Activated T-cell treated with anti-CD3 and anti-CD28 coated beads, Interleukin-2, amount 50 U/mL, for 72 hours (primary cell): Measurements from ENCODE around the gene CGN. TPM values are rescaled to one million over a fixed set of nuclear protein-coding genes. Genes with fewer than 3 reads are reported as not detected.

ENCODE experiments used
- ATAC-seq, 2 donors: fragments of 150-1000 bp; cut with Tn5 transposase; replicated peaks in 1 of 2; 2 replicates each; pipeline ENCODE4 v1.10.0; 2021; ENCODE audit warnings: moderate library complexity in 2 of 2, mild to moderate bottlenecking in 1 of 2
- DNase-seq, 2 donors: peaks; one replicate each; pipeline ENCODE4 v3.0.0; 2021 to 2022; ENCODE audit warnings: mixed read lengths in 1 of 2
- H3K27ac Mint-ChIP-seq: one replicate; pipeline ENCODE4 v1.8.0; 2022; ENCODE audit warnings: mild to moderate bottlenecking, moderate library complexity, mixed read lengths
- H3K27me3 Mint-ChIP-seq: one replicate; pipeline ENCODE4 v1.8.0; 2022; ENCODE audit warnings: low read depth, mixed read lengths
- H3K36me3 Mint-ChIP-seq, 2 donors: one replicate each; pipeline ENCODE4 v1.8.0; 2022; ENCODE audit warnings: mixed read lengths in 2 of 2, mild to moderate bottlenecking in 1 of 2; ENCODE audit not compliant: insufficient read depth in 2 of 2
- H3K4me1 Mint-ChIP-seq: one replicate; pipeline ENCODE4 v1.8.0; 2022; ENCODE audit warnings: low read depth, mixed read lengths
- H3K4me3 Mint-ChIP-seq, 2 donors: one replicate each; pipeline ENCODE4 v1.8.0; 2022; ENCODE audit warnings: mild to moderate bottlenecking in 2 of 2, mixed read lengths in 2 of 2, moderate library complexity in 2 of 2
- H3K9me3 Mint-ChIP-seq, 2 donors: one replicate each; pipeline ENCODE4 v1.8.0; 2022; ENCODE audit warnings: mixed read lengths in 2 of 2
- total RNA-seq, 2 donors: library from RNA; stranded (reverse); gene quantifications; one replicate each; pipeline ENCODE4 v1.2.3, GENCODE V29; 2022

Gene CGN
- total RNA-seq, 2 donors from 2014 or later: 0.69 to 1.9 TPM

DNA sequence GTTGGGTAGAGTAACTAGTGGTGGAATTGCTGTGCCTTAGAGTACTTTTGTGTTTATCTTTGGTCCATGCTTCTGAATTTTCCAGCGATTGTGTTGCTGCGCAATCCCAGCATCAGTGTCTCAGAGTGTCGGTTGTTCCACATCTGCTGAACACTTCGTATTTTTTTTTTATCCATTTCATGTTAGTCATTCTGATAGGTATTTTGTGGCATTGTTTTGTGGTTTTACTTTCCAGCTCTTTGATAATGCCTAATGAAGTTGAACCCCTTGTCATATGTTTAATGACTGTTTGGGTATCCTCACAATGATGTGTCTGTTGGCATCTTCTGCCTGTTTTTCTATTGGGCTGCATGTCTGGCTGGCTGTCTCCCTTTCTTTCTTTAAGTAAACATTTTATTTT, 42.5 kb downstream of the CGN start:
- H3K4me3 Mint-ChIP-seq: no peak overlapping the region
- no peaks in the 10 kb centered on the region for H3K9me3 Mint-ChIP-seq
- ATAC-seq (no peak), DNase-seq (no peak)
- H3K27me3 Mint-ChIP-seq: no peaks in the 10 kb centered on the region
- H3K36me3 Mint-ChIP-seq: no peaks in the 10 kb centered on the region
- H3K4me1 Mint-ChIP-seq: no peaks in the 10 kb centered on the region
- no peak overlapping the region for H3K27ac Mint-ChIP-seq

DNA sequence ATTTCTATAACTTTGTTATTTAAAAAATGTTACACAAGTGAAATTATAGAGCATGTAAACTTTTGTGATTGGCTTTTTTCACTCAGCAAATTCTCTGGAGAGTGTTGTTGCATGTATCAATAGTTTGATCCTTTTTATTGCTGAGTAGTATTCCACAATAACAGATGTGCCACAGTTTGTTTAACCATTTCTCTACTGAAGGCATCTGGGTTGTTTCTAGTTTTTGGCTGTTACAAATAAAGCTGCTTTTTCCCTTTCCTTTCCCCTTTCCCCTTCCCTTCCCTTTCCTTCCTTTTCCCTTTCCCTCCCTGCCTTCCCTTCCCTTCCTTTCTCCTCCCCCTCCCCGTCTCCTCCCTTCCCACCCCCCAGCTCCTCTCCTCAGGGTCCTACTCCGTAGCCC, 44.9 kb downstream of the CGN start:
- Mint-ChIP-seq H3K9me3 (no peaks in the 10 kb centered on the region), H3K4me1 (no peaks in the 10 kb centered on the region)
- no peak for ATAC-seq

GRCh38 chr1:151562661-151563060, 51.5 kb downstream of the CGN start:
- no peaks in the 10 kb centered on the region for H3K27me3 Mint-ChIP-seq
- ATAC-seq: no peak
- no peak overlapping the region for H3K4me3 Mint-ChIP-seq
- no peaks in the 10 kb centered on the region for H3K36me3 Mint-ChIP-seq
- no peaks in the 10 kb centered on the region for H3K9me3 Mint-ChIP-seq
- no peaks in the 10 kb centered on the region for H3K4me1 Mint-ChIP-seq
- H3K27ac Mint-ChIP-seq: no peak overlapping the region
- DNase-seq: no peak

More for the DNA sequence above, 44.9 kb downstream of the CGN start:
- Mint-ChIP-seq H3K36me3 (no peaks in the 10 kb centered on the region), H3K4me3 (no peak overlapping the region), H3K27ac (no peak overlapping the region), H3K27me3 (no peaks in the 10 kb centered on the region)
- no peak for DNase-seq

- no peak for DNase-seq
- H3K36me3 Mint-ChIP-seq: no peaks in the 10 kb centered on the region
- H3K27me3 Mint-ChIP-seq: no peaks in the 10 kb centered on the region
- no peak overlapping the region for H3K4me3 Mint-ChIP-seq
- peaks cover 4% of the 10 kb centered on the region for H3K4me1 Mint-ChIP-seq
- no peak for ATAC-seq
- H3K27ac Mint-ChIP-seq: no peak overlapping the region
- no peaks in the 10 kb centered on the region for H3K9me3 Mint-ChIP-seq
These were observed 52.2 kb downstream of the CGN start for GRCh38 chr1:151563376-151563775.

DNA sequence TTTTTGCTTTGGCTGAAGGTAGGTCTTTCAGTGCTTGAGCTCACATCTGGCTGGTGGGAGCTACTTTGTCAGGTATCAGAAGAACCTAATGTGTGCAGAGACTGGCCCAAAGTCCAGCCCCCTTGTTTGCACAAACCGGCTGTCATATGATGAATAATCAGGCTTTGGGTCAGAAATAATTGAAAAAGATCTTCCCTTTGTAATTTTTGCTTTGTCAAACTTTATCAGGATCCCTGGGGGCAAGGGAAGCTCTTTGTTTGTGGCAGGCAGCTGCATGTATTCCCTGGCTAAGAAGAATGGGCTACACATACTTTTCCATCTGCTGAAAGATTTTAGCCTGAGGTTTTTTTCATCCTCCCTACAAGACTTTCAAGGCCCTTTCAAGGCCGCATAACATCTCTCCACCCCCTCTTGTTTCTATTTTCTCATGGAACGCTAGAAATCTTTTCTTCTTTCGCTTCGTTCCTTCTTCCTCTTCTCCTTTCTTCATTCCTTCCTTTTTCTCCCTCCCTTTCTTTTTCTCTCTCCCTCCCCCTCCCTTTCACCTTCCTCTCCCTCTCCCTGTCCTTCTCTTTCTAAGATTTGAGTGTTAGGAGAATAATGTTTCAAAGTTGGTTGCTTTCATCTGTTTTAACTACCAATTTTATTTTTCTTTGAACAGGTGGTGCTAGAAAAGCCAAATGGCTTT, 54.5 kb downstream of the CGN start:
- H3K36me3 Mint-ChIP-seq: no peaks in the 10 kb centered on the region
- no peak overlapping the region for H3K4me3 Mint-ChIP-seq
- no peaks in the 10 kb centered on the region for H3K9me3 Mint-ChIP-seq
- no peak for ATAC-seq
- peaks cover 5% of the 10 kb centered on the region for H3K4me1 Mint-ChIP-seq
- H3K27me3 Mint-ChIP-seq: no peaks in the 10 kb centered on the region
- DNase-seq: no peak
- H3K27ac Mint-ChIP-seq: no peak overlapping the region

DNA sequence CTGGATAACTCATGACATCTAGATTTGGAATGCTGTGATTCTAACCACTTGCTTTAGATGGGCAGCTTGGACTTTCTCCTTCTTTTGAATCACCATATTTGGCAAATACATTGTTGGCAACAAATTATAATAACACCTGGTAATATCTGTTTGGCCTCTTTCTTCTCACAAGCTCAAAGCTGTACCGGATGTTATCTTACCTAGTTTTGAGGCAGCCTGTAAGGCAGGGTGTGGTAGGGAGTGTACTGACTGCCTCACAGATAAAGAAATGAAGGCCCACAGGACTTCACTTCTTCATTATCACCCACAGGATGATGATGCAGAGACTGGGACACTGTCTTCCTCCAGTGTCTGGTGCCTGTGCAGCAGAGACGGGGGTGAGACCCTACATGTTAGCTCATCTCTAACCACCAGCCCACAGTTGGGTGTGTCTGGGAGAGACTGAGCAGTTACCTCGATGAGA, 57.5 kb downstream of the CGN start:
- H3K4me3 Mint-ChIP-seq: no peak overlapping the region
- H3K27me3 Mint-ChIP-seq: no peaks in the 10 kb centered on the region
- DNase-seq (peak; percentile 5 to 16), ATAC-seq (peak; percentile 55 to 79)
- no peak overlapping the region for H3K27ac Mint-ChIP-seq
- H3K9me3 Mint-ChIP-seq: no peaks in the 10 kb centered on the region
- H3K36me3 Mint-ChIP-seq: no peaks in the 10 kb centered on the region
- H3K4me1 Mint-ChIP-seq: peaks cover 5% of the 10 kb centered on the region

DNA sequence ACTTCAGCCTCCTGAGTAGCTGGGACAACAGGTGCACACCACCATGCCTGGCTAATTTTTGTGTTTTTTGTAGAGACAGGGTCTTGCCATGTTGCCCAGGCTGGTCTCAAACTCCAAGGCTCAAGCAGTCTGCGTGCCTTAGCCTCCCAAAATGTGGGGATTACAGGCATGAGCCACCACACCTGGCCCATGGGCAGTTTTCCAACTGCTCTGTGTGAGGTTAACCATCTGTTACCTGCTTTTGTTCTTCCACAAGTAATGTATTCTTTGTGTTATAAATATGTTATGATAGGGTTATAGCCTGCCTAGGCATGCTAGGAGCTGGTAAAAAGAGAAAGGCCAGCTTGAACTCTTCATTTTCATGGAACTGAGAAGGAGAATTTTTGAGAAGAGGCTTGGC, 59.6 kb downstream of the CGN start:
- H3K27me3 Mint-ChIP-seq: no peaks in the 10 kb centered on the region
- no peak overlapping the region for H3K4me3 Mint-ChIP-seq
- no peak overlapping the region for H3K27ac Mint-ChIP-seq
- H3K36me3 Mint-ChIP-seq: no peaks in the 10 kb centered on the region
- no peaks in the 10 kb centered on the region for H3K9me3 Mint-ChIP-seq
- ATAC-seq (no peak), DNase-seq (no peak)
- peaks cover 19% of the 10 kb centered on the region for H3K4me1 Mint-ChIP-seq

DNA sequence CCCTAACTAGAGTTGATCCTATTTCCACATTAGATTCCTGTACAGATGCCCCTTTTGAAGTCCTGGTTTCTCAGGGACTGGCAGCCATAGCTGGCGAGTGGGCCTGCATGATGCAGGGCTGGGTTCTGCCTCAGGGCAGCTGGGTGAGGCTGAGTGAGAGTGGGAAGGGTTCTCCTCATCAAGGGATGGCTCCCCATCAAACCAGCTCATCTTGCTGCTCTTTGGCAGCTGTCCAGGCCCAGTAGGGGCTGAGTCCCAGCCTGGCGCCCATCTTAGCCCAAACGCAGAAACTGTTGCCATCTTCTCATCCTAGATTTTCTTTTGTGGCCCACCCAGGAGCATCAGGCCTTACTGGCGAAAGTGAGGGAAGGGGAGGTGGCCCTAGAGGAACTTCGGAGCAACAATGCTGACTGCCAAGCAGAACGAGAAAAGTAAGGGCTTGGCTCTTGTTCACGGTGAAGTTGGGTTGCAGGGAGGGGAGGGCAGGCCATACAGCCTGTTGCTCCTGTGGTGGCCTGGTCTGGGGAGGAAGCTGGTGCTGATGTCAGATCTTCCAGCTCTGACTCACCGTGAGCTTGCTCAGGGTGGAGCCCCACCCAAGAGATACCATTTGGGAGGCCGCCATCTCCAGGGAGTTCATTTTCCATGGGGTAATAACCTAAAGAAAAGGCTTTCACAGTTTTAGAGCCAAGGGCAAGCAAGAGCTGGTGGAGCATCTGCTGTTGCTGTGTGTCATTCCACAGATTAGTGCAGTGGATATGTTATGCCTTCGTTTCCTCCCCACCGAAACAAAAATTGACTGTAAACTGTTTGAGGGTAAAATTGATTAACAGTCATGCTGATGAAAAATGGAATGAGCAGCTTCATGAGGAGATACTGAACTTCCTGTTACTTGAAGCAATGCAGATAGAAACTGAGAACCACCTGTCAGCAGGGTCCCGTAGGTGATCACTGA, 63.7 kb downstream of the CGN start:
- ATAC-seq (peak; percentile 79 to 96), DNase-seq (peak; percentile 26 to 34)
- no peaks in the 10 kb centered on the region for H3K9me3 Mint-ChIP-seq

DNA sequence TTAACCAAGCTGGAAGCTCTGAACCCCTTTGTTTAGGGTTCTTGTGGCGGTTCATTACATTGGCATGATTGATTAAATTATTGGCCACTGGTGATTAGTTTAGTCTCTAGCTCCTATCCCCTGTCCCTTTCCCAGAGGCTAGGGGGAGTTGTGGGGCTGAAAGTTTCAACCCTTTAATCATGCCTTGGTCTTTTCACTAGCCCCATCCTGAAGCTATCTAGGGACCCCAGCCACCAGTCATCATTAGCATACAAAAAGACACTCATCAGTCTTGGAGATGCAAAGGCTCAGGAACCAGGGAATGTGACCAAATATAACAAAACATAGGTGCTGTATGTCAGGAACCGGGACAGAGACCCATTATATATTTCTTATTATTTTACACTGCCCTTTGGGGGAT, 66.0 kb downstream of the CGN start:
- no peaks in the 10 kb centered on the region for H3K9me3 Mint-ChIP-seq
- ATAC-seq: no peak
- H3K27ac Mint-ChIP-seq: no peak overlapping the region
- H3K27me3 Mint-ChIP-seq: no peaks in the 10 kb centered on the region
- H3K36me3 Mint-ChIP-seq: no peaks in the 10 kb centered on the region
- H3K4me1 Mint-ChIP-seq: peaks cover 24% of the 10 kb centered on the region
- no peak for DNase-seq
- H3K4me3 Mint-ChIP-seq: no peak overlapping the region

More for the DNA sequence above, 63.7 kb downstream of the CGN start:
- Mint-ChIP-seq H3K27me3 (no peaks in the 10 kb centered on the region), H3K4me3 (no peak overlapping the region), H3K36me3 (no peaks in the 10 kb centered on the region), H3K27ac (no peak overlapping the region), H3K4me1 (peaks cover 24% of the 10 kb centered on the region)

DNA sequence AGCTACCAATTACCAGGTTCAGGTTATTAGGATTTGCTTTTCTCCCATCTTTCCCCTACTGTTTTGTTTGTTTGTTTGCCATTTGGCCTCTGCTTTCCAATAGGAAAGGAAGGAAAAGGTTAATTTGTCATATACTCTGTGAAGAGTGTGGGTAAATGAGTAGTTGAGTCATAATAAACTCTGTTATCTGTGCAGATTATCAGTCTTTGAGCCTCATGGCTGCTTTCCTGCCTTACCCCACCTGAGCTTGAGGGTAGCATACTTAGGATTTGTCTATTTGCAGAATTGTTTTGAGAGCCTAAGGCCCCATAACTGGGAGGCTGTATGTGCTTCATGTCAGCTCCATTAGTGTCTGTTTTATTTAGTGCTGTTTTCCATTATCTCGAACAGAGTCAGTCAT, 67.8 kb downstream of the CGN start:
- ATAC-seq: no peak

DNA sequence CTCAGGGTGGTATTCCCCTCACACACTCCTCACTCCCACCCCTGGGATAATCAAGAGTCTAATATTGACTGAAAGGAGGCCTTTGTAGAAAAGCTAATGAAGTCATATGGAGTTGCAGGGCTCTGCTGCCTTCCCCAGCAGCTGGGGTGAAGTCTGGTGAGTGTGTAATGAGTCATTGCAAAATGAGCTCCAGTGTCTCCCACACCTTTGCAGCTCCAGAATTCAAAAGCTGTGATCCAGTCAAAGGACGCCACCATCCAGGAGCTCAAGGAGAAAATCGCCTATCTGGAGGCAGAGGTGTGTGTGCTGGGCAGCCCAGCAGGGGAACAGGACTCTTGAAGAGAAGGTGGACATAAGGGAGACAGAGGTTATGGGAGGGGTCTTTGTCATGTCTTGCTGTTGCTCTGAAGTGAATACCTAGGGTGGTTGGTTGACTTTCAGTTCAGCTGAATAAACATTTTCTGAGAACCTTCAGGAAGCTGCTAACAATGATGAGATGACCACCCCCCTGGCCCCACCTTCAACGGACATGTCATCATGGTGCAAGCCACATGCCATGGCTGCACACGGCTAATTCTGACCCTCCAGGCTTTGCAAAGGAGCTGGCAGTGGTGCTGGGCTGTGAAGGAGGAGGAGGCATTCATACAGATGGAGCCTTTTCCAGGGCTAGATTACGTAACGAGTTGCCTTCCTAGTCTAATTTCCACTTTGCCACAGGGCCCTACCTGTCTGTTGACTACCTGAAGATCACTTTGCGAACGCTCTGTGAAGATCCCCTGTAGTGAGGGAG, 68.4 kb downstream of the CGN start:
- Mint-ChIP-seq H3K4me1 (peaks cover 22% of the 10 kb centered on the region), H3K36me3 (no peaks in the 10 kb centered on the region), H3K9me3 (no peaks in the 10 kb centered on the region), H3K27me3 (no peaks in the 10 kb centered on the region), H3K27ac (no peak overlapping the region), H3K4me3 (no peak overlapping the region)
- ATAC-seq (no peak), DNase-seq (no peak)

More for the DNA sequence above, 67.8 kb downstream of the CGN start:
- Mint-ChIP-seq H3K4me1 (peaks cover 24% of the 10 kb centered on the region), H3K27me3 (no peaks in the 10 kb centered on the region), H3K4me3 (no peak overlapping the region), H3K27ac (no peak overlapping the region), H3K9me3 (no peaks in the 10 kb centered on the region), H3K36me3 (no peaks in the 10 kb centered on the region)
- no peak for DNase-seq

- peaks cover 10% of the 10 kb centered on the region for H3K4me1 Mint-ChIP-seq
- H3K9me3 Mint-ChIP-seq: no peaks in the 10 kb centered on the region
- H3K27ac Mint-ChIP-seq: no peak overlapping the region
- DNase-seq (no peak), ATAC-seq (no peak)
- no peak overlapping the region for H3K4me3 Mint-ChIP-seq
- no peaks in the 10 kb centered on the region for H3K27me3 Mint-ChIP-seq
- H3K36me3 Mint-ChIP-seq: no peaks in the 10 kb centered on the region
These were observed 70.3 kb downstream of the CGN start for GRCh38 chr1:151581451-151581850.

- H3K36me3 Mint-ChIP-seq: no peaks in the 10 kb centered on the region
- no peak for ATAC-seq
- H3K4me1 Mint-ChIP-seq: peaks cover 10% of the 10 kb centered on the region
- H3K27me3 Mint-ChIP-seq: no peaks in the 10 kb centered on the region
- H3K4me3 Mint-ChIP-seq: no peak overlapping the region
- H3K27ac Mint-ChIP-seq: no peak overlapping the region
- DNase-seq: no peak
- H3K9me3 Mint-ChIP-seq: no peaks in the 10 kb centered on the region
These were observed 70.7 kb downstream of the CGN start for GRCh38 chr1:151581921-151582320.
